HG03520 (cell line): ENCODE data around the gene SEMA3B.

Experiments
- ATAC-seq: cut with Tn5 transposase; IDR thresholded peaks from one replicate; pipeline ENCODE4 v1.9.1; 2021; ENCODE audit warnings: mild to moderate bottlenecking, moderate library complexity; ENCODE audit not compliant: unreplicated experiment

The SEMA3B gene

DNA sequence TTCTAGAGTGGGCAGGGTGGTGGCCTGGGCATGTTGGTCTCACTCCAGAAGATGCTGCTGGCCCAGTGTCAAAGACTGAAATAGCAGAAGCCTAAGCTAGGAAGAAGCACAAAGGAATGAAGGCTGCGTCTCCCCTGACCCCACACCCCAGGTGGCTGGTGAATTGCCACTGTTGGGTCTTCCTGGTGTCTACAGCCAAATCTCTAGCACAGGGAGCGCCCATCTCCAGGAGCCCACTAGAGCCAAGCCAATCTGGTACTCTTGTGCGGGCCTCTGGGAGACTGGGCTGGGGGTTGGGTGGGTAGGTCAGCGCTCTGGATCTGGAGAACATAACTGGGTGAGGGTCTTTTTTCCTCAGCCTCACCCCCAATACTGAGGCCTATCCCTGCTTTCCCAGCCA, 58.2 kb downstream of the SEMA3B start:
- ATAC-seq: no peak
